SKM-1 (cell line): Measurements from ENCODE around the gene CLEC16A.
A peak's percentile ranks its signal among the peaks of the same experiment; 100 is the strongest.

ENCODE experiments used
- DNase-seq: peaks from one replicate; lab custom pipeline; 2025; ENCODE audit not compliant: unreplicated experiment; lab: John Stamatoyannopoulos, UW

The CLEC16A gene

DNA sequence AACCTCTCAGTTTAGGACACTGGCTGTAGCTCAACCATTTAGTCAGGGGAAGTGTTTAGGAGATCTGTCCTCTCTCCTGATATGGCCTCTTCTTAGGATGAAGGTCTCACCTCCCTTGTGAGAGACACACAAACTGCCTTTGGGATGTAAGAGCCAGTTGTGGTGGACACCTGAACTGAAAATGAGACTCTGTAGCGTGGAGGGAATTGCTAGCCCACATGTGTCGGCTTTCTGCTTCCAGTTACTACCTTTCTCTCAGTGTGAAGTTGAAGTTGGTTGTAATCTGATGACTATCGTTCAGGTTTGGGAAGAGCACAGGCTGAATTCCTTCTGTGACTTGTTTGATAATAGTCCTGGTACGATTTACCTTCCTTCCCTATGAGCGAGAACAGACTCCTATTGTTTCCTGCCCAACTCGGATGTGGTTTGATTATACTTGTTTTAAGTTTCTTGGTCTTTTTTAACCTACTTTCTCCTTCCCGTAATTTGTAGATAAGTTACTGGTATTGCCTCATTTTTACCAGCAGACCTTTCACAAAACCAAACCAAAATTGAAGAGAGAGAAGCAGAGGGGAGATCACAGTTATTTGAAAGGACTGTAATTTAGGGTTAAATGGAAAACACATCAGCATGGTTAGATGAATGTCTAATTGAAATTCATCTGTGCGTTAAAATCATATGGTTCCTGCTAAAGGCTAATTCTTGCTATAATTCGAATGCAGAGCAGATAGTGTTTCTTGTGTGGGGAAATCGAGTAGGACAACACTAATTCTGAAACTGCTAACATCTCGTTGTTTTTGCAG lies 43.2 kb downstream of the CLEC16A start:
- no peak for DNase-seq

DNA sequence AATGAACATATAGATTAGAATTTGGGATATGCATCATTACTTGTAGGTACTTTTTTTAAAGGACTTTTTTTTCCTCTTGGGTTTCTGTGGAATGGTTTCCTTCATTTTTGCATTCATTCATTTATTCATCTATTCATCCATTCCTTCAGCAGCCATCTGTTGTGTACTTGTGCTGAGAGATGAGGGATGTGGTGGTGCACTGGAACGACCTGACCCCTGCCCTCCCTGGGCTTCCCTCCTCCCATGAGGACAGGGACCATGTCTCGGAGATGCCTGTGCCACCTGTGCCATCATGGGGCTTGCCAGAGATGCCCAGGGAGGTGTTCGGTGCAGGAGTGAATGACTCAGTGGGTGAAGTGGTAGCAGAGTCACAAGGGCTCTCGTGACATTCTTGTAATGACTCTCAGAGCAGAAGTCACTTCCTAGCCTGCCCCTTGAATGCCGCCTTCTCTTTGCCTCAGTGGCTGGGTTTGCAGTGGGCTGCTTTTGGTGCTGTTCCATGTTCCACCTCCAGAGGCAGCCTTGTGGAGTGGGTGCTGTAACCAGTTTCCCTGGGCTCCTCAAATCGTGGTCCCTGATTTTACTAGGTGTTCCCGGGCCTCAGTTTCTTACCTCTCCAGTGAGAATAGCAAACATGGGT lies 43.9 kb downstream of the CLEC16A start:
- DNase-seq = no peak

- DNase-seq = no peak
These were observed 44.5 kb downstream of the CLEC16A start for GRCh38 chr16:10988879-10989278.

DNA sequence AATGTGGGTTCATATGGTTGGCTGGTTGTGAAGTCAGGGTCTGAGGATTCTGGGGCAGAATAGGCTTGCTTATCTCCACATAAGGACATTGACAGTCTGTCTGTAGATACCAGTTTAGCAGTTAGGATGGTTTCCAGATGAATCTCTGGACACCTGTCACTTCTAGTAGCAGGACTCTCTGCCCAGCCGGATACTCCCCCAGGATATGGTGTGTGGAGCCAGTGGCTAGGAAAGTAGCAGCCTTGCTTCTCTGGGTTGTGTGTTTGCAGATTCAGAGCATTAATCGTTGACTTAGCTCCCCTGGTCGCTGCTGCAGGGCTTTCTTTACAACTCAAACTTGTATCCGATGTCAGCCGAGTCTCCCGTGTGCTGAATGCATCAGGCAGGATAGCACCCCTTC lies 45.2 kb downstream of the CLEC16A start:
- DNase-seq = no peak

DNA sequence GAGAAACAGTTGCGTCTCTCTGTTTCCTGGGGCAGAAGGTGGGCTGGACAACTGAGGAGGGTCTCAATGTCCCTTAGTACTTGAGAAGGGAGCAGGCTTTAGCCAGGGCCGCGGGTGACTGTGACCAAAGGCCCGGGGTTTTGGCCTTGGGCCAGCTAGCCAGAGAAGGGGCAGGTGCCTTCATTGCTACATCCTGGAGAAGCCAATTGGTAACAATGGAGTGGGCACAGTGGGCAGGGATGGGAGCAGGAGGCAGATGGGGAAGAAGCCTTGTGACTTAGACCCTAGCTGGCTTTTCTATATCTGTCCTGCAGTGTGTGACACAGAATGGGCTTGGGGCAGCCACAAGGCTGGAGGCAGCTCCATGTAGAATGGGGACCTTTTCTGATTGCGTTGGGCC lies 46.0 kb downstream of the CLEC16A start:
- no peak for DNase-seq

DNA sequence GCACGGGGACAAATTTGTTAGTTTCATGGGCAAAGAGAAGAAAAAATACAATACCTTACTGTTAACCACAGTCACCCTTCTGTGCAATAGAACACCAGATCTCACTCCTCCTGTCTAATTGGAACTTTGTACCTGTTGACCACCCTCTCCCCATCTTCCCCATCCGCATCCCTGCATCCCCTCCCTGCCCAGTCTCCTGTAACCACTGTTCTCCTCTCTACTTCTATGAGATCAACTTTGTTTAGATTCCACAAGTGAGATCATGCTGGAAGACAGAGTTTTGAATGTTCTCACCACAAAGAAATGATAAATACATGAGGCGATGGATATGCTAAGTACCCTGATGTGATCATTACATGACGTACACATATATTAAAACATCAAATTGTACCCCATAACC lies 47.7 kb downstream of the CLEC16A start:
- DNase-seq = no peak

DNA sequence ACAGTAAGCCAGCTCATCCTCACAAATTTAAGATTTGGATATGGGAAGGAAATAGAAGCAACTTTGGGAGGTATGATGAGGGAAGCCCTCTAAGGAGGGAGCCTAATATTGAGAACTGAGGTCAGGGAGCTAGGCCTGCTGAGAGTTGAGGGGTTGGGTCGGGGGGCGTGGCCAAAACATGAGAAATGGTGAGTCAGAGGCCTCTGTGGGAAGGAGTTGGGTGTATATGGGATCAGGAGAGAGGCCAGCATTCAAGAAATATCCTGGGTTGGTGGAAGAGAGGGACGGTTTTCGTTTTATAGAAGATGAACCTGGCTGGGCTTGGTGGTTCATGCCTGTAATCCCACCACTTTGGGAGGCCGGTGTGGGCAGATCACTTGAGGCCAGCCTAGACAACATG lies 48.4 kb downstream of the CLEC16A start:
- no peak for DNase-seq

GRCh38 chr16:10993649-10994048 lies 49.3 kb downstream of the CLEC16A start:
- DNase-seq = no peak

GRCh38 chr16:10994571-10994970 lies 50.2 kb downstream of the CLEC16A start:
- DNase-seq = no peak

- peak; percentile 28 for DNase-seq
These were observed 51.2 kb downstream of the CLEC16A start for GRCh38 chr16:10995565-10995964.

DNA sequence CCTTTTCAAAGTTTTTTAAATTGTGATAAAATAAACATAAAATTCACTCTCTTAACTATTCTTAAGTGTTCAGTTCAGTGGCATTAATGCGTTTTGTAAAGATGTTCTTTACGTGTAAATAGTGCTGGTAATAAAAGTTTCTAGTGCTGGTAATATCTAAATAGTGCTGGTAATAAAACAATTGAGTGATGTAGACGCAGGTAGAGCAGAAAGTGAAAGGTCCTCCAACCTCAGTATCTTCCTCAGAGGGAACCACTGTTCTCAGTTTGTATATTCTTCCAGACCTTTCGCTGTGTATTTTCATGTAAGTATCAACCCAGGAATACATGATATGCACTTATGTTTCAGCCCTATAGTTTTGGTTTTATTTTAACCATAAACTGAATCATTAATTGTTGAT lies 53.1 kb downstream of the CLEC16A start:
- no peak for DNase-seq

- no peak for DNase-seq
These were observed 54.9 kb downstream of the CLEC16A start for GRCh38 chr16:10999300-10999699.

GRCh38 chr16:11001611-11002010 lies 57.2 kb downstream of the CLEC16A start:
- no peak for DNase-seq

DNA sequence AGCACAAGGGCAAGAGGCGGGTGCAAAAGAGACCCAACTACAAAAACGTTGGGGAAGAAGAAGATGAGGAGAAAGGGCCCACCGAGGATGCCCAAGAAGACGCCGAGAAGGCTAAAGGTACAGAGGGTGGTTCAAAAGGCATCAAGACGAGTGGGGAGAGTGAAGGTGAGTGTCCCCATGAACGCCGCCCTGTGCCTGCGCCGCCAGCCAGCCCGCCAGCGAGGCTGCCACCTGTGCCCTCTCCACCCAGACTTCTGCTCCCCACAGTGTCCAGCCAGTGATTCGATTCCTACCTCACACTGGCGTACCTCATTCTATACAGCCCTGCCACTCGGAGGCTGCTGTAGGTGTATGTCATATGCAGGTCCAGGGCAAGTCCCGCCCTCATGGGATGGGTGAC lies 58.8 kb downstream of the CLEC16A start:
- no peak for DNase-seq

GRCh38 chr16:11004351-11004750 lies 60.0 kb downstream of the CLEC16A start:
- DNase-seq = no peak

DNA sequence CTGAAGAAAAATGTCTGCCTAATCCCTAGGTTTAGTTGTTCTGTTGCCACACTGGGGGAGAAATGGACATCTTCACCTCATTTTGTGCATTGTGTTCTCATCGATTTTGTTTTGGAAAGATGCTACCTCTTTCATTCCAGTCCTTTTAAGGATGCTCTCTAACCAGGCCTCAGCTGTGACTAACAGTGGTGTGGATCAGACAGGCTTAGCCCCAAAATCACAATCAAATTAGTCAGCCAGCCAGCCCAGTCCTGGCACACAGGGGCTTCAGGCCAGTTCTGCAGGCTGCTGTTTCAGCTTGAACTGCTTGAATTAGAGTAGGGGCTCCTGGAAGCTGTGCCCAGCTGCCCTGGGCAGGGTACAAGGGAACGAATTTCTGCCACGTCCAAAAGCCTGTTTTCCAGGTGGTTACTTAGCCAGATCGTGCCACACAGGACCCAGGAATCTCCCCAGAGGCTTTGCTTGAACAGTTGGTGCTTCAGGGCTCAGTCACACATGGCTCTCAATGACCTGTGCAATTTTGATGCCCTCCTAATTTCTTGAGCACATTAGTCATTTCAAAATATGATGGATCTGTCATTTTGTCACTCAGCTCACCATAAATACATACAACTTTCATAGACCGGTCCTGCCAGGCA lies 60.7 kb downstream of the CLEC16A start:
- no peak for DNase-seq

GRCh38 chr16:11005611-11005975 lies 61.2 kb downstream of the CLEC16A start:
- no peak for DNase-seq

DNA sequence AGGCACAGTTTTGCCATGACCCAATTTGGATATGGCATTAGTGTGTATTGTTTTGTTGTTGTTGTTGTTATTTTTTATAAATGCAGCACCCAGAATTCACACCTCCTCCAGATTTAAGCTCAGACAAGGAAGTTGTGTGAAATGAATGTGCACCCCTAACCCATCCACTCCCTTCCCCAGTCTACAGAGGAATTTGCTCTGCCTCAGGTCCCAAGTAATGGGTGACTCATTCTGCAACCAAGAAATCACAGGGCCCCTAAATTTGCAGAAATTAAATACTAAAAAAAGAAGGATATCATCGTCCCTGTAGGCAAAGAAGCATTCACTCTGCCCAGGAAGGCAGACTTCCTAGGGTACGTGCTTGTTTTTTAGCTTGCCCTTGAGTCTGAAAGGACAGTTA lies 62.3 kb downstream of the CLEC16A start:
- no peak for DNase-seq

DNA sequence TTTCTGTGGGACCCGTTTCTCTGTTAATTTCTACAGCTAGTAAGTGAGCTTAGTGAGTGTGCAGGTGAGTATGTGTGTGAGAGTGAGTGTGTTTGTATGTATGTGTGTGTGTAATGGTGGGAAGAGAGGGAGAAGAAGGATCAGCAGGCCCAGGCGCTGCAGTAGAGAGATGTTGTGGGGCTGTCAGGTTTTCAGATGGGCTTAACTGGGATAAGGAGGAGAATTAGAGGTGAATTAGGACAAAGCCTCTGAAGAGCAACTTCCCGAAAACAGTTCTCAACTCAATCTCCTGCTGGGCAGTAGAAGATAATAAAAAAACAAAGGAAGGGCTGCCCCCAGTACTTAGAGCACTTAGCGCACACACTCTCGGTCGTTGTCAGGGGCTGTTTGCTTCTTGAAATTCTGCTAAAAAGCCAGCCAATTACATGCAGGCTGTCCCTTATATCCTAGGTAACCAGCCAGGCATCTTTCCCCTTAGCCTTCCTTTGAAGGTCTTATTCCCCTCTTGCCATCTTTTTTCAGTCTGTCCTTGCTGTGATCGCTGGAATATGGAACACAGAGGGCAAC lies 63.4 kb downstream of the CLEC16A start:
- DNase-seq = no peak

- no peak for DNase-seq
These were observed 64.8 kb downstream of the CLEC16A start for GRCh38 chr16:11009027-11009755.

- no peak for DNase-seq
These were observed 66.3 kb downstream of the CLEC16A start for GRCh38 chr16:11010575-11011221.
